NB4 (cell line): ENCODE data around the gene NUAK2.

Experiments used
- DNase-seq: peaks from one replicate; pipeline ENCODE4 v3.0.0; 2010; ENCODE audit warnings: low read depth
- H3K4me3 ChIP-seq: one replicate; pipeline ENCODE4 v1.5.1; 2011; ENCODE audit warnings: mild to moderate bottlenecking, low read depth, low read length, moderate library complexity
- CTCF ChIP-seq: IDR thresholded peaks from one replicate; pipeline ENCODE4 v1.5.1; 2012; ENCODE audit warnings: low read depth, low read length
- MAX ChIP-seq: IDR thresholded peaks from 2 replicates; pipeline ENCODE4 v1.6.1; 2011; ENCODE audit warnings: low read depth, low read length
- MYC ChIP-seq: IDR thresholded peaks from 2 replicates; pipeline ENCODE4 v1.6.1; 2011; ENCODE audit warnings: low read depth, low read length
- POLR2A ChIP-seq: IDR thresholded peaks from 2 replicates; pipeline ENCODE4 v1.6.1; 2011; ENCODE audit warnings: mild to moderate bottlenecking; ENCODE audit not compliant: insufficient read length; ENCODE audit errors: extremely low read depth

Gene NUAK2

GRCh38 chr1:205344066-205344928 lies 22.8 kb upstream of the NUAK2 start:
- no peak for DNase-seq
- H3K4me3 ChIP-seq: no peak overlapping the region
- TF ChIP-seq MAX: no peak

- no peak for DNase-seq
- TF ChIP-seq POLR2A (no peak), CTCF (no peak), MYC (no peak), MAX (no peak)
- H3K4me3 ChIP-seq: no peak overlapping the region
These were observed 22.0 kb upstream of the NUAK2 start for GRCh38 chr1:205343431-205344065.

GRCh38 chr1:205342986-205343385 lies 21.4 kb upstream of the NUAK2 start:
- no peak for DNase-seq
- TF ChIP-seq CTCF (no peak), POLR2A (no peak), MYC (no peak), MAX (no peak)
- H3K4me3 ChIP-seq: no peak overlapping the region

GRCh38 chr1:205340676-205341075 lies 19.1 kb upstream of the NUAK2 start:
- DNase-seq: no peak
- TF ChIP-seq MYC: no peak
- no peak for TF ChIP-seq POLR2A
- TF ChIP-seq MAX: no peak
- H3K4me3 ChIP-seq: no peak overlapping the region

GRCh38 chr1:205339717-205340116 lies 18.2 kb upstream of the NUAK2 start:
- TF ChIP-seq CTCF (no peak), MAX (no peak), MYC (no peak), POLR2A (no peak)
- no peak overlapping the region for H3K4me3 ChIP-seq
- DNase-seq: no peak

GRCh38 chr1:205339197-205339702 lies 17.7 kb upstream of the NUAK2 start:
- no peak for DNase-seq
- no peak for TF ChIP-seq POLR2A
- TF ChIP-seq MAX: no peak
- no peak for TF ChIP-seq MYC
- TF ChIP-seq CTCF: no peak
- H3K4me3 ChIP-seq: no peak overlapping the region
